Measurements from ENCODE around the gene IRF7. TPM values are rescaled to one million over a fixed set of nuclear protein-coding genes. Genes with fewer than 3 reads are reported as not detected.

Gene IRF7
- total and polyA plus RNA-seq, 4 donors: 15.7 to 62.4 (median 37.0) TPM

GRCh38 chr11:660681-661444 lies 45.1 kb upstream of the IRF7 start:
- Histone ChIP-seq H3K27ac (ENCODE audit: low read depth in 1 of 2, low read length in 2 of 2) (no peak overlapping the region), H3K27me3 (ENCODE audit: control insufficient read depth in 4 of 4, insufficient read depth in 4 of 4, low read length in 3 of 4) (no peaks in the 10 kb centered on the region), H3K36me3 (ENCODE audit: control insufficient read depth in 4 of 4, insufficient read depth in 3 of 4, low read depth in 1 of 4, low read length in 3 of 4) (peaks cover 0 to 12% (median 3%) of the 10 kb centered on the region in 4 donors), H3K4me1 (ENCODE audit: control insufficient read depth in 4 of 4, insufficient read depth in 4 of 4, low read length in 3 of 4) (peaks cover 9 to 46% (median 39%) of the 10 kb centered on the region in 4 donors), H3K4me3 (ENCODE audit: low read depth in 1 of 3, low read length in 3 of 3) (no peak overlapping the region), H3K9me3 (ENCODE audit: control insufficient read depth in 4 of 4, low read length in 3 of 4) (no peaks in the 10 kb centered on the region), H3K9ac (ENCODE audit: low read depth in 1 of 2, low read length in 2 of 2) (no peak overlapping the region)
- no peak for DNase-seq (ENCODE audit: low spot score)
- TF ChIP-seq HNF4G (IDR thresholded peaks at IDR 0.05): no peak
- TF ChIP-seq REST (IDR thresholded peaks at IDR 0.05): no peak
- TF ChIP-seq GABPA (IDR thresholded peaks at IDR 0.05 in 1 of 2, conservative IDR thresholded peaks at IDR 0.05 in 1 of 2): no peak
- no peak for TF ChIP-seq HNF4A (conservative IDR thresholded peaks at IDR 0.05)
- no peak for TF ChIP-seq RXRA (IDR thresholded peaks at IDR 0.05)
- TF ChIP-seq SP1 (IDR thresholded peaks at IDR 0.05): no peak
- no peak for TF ChIP-seq MAX (IDR thresholded peaks at IDR 0.05)
- TF ChIP-seq RAD21 (IDR thresholded peaks at IDR 0.05): no peak
- TF ChIP-seq JUND (IDR thresholded peaks at IDR 0.05): no peak
- no peak for TF ChIP-seq YY1 (IDR thresholded peaks at IDR 0.05)
- no peak for TF ChIP-seq EGR1 (IDR thresholded peaks at IDR 0.05; ENCODE audit: low read depth in 2 of 2)
- no peak for TF ChIP-seq TAF1 (conservative IDR thresholded peaks at IDR 0.05)
- TF ChIP-seq CTCF (IDR thresholded peaks at IDR 0.05; ENCODE audit: low read depth, low read length, missing input control): no peak
- no peak for TF ChIP-seq FOXA1 (IDR thresholded peaks at IDR 0.05)
- no peak for TF ChIP-seq NR2F2 (IDR thresholded peaks at IDR 0.05)
- no peak for TF ChIP-seq FOXA2 (IDR thresholded peaks at IDR 0.05)
- TF ChIP-seq ATF3 (IDR thresholded peaks at IDR 0.05): no peak
- 92% methylated on average over 19 of the region's 19 CpGs for WGBS

GRCh38 chr11:660281-660680 lies 44.5 kb upstream of the IRF7 start:
- H3K36me3 ChIP-seq (ENCODE audit: control insufficient read depth in 4 of 4, insufficient read depth in 3 of 4, low read depth in 1 of 4, low read length in 3 of 4): peaks cover 0 to 8% (median 3%) of the 10 kb centered on the region in 4 donors
- no peak overlapping the region for H3K9ac ChIP-seq (ENCODE audit: low read depth in 1 of 2, low read length in 2 of 2)
- 96% methylated on average over 19 of the region's 19 CpGs for WGBS
- H3K9me3 ChIP-seq (ENCODE audit: control insufficient read depth in 4 of 4, low read length in 3 of 4): no peaks in the 10 kb centered on the region
- DNase-seq (ENCODE audit: low spot score): no peak
- H3K27me3 ChIP-seq (ENCODE audit: control insufficient read depth in 4 of 4, insufficient read depth in 4 of 4, low read length in 3 of 4): no peaks in the 10 kb centered on the region
- H3K4me1 ChIP-seq (ENCODE audit: control insufficient read depth in 4 of 4, insufficient read depth in 4 of 4, low read length in 3 of 4): peaks cover 11 to 51% (median 43%) of the 10 kb centered on the region in 4 donors
- no peak overlapping the region for H3K4me3 ChIP-seq (ENCODE audit: low read depth in 1 of 3, low read length in 3 of 3)
- H3K27ac ChIP-seq (ENCODE audit: low read depth in 1 of 2, low read length in 2 of 2): no peak overlapping the region
- TF ChIP-seq RAD21 (IDR thresholded peaks at IDR 0.05) (no peak), FOXA2 (IDR thresholded peaks at IDR 0.05) (no peak), NR2F2 (IDR thresholded peaks at IDR 0.05) (no peak)

All from liver (tissue), 9 donors.